Umbilical cord (tissue), 2 donors: ENCODE data around the gene BRAT1. TPM values are rescaled to one million over a fixed set of nuclear protein-coding genes. Genes with fewer than 3 reads are reported as not detected.

Source experiments
- DNase-seq: peaks from one replicate; pipeline ENCODE4 v3.0.0-alpha.2; 2015; ENCODE audit warnings: low spot score
- total RNA-seq: library from RNA; depleted of rRNA; stranded (reverse); fragments of >200 nt; gene quantifications from one replicate; pipeline ENCODE4 v1.2.3, GENCODE V29; 2014; ENCODE audit warnings: low replicate concordance; ENCODE audit not compliant: insufficient read depth

The BRAT1 gene
- total RNA-seq, 1 donor from 2014 or later, result 12.5 TPM

DNA sequence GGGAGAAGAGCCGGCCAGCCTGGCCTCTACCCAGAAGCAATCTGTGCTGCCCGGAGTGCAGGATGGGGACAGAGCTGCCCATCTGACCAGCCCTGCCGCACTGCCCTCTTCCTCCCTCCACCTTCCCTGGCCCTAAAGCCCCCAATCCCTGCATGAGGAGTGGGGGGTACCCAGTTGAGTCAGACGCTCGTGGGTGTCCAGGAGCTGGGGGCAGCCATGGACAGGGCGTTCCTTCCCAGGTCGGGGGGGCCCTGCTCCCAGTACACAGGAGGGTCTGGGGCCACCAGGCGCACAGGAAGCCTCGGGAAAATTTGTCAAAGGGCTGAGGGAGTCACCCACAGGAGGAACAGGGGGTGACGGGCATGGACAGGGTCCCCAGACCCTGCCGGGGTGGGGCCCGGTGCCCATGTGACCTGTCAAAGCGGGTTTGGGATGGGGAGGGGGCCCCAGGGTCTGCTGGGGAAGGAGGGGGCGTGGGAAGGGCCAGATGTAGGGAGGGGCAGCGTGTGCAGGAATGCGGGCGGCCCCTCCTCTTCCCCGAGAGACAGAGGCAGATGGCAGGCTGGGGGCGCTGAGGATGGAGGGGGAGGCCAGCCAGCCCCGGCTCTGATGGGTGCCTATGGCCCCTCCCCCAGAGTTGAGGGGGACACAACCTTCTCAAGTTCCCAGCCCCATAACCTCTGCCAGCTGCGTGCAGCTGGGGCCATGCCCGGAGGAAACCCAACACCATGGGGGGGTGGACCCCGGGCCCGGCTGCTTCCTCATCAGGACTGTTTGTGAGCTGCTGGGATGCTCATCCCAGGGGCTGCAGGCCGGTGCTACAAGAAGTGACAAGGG lies 57.6 kb downstream of the BRAT1 start:
- DNase-seq, result no peak

DNA sequence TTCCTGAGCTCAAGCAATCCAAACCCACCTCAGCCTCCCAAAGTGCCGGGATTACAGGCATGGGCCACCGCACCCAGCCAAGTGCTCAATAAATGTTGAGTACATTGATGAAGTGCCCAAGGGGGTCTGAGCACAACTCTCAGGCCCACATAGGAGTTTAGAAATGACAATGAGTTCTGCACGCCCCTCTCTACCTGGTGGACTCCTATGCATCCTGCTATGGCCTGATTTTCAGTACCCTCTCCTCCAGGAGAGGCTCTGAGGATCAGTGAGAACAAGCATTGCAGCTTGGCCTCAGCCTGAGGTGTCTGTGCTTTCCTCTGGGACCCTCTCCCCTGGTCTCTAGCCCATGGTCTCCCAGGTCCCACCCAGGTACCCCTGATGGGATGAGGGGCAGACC lies 58.3 kb downstream of the BRAT1 start:
- no peak for DNase-seq

DNA sequence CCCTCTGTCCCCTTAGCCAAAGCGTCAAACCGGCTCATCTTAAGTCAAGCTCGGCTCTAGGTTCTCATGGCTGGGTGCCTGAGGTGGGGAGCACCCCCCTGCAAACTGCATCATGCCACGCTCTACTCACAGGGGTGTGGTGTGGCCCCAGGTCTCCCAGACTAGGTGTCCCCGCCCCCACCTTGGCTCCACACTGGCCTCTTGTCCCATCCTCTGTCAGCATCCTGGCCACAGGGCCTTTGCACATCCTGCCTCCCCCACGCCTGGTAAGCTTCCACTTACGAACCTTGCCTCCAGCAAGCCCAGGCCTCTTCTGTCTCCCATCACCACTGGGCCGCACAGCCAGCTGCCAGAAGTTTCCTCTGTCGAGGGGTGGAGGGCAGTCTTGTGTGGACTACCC lies 58.9 kb downstream of the BRAT1 start:
- no peak for DNase-seq

DNA sequence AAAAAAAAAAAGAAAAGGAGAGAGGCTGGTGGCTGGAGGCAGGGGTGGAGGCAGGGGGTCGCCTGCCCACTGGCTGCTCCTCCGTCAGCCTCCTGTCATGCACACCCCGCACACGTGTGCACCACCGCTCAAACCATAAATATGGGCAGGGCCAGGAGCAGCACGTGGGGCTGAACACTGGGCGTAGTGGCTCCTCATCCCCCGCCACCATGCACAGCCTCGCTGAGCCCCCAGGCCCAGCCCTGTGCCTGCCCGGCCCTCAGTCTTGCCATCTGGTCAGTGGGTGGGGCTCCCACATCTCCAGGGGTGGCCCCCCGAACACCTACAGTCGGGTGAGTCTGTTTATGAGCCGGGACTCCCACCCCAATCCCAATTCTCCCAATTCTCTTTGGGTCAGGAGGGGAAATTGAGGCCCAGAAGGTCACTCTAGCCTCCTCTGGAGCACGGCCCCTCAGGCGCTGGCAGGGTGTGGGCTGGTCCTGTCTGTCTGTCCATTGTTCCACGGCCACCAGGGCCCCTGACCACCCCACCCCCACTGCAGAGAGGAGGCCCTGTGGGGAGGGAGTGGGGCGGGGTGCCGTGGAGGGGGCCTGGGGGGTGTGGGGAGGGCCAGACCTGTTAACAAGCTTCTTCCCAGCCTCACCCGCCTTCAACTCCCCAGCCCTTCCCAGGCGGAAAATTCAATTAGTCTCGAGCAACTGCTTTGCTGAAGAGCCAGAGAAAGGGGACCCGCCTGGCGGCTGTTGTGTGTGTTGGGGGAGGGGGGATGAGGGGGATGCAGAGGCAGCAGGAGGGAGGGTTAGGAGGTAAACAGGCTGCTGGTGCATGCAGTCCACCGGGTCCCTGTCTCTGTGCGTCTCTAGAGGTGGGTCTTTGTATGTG lies 59.7 kb downstream of the BRAT1 start:
- DNase-seq, result no peak

DNA sequence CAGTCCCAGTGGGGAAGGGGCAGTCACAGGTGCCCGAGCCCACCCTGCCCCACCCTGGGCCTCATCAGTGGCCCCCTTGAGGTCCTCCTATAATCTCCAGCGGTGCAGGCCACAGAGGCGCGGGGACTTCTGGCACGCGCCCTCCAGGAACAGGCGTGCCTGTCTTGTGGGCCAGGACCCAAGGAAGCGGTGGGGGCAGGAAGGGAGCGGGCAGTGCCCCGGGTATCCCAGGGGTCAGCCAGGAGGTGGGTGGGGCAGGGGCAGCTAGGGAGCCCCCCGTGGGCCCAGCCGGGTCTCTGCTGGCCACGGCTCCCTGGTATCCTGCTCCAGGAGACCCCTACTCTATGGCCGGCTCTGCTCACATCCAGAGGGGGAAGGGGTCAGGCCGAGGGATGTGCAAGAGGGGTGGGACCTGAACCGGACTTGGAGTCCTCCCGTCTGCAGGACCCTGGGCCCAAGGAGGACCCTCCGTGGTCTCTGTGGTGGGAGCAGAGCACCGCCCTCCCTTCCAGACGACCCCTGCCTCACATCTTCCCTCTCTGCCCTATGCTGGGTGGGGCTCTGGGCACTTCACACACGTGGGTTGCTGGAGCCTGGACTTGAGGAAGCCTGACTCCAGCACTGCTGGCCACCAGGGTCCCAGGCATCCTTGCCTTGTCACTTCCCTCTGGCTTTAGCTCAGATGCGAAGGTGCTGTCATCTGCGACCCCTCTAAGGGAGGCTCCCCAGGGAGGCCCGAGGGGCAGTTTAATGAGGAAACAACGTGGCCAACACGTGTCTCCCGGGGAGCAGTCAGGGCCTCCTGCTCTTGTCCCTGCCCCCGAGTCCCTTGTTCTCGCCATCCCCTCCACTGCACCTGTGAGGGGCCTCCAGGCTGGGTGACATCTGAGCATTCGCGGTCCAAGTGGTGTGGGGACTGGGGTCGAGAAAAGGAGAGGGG lies 60.9 kb downstream of the BRAT1 start:
- no peak for DNase-seq

DNA sequence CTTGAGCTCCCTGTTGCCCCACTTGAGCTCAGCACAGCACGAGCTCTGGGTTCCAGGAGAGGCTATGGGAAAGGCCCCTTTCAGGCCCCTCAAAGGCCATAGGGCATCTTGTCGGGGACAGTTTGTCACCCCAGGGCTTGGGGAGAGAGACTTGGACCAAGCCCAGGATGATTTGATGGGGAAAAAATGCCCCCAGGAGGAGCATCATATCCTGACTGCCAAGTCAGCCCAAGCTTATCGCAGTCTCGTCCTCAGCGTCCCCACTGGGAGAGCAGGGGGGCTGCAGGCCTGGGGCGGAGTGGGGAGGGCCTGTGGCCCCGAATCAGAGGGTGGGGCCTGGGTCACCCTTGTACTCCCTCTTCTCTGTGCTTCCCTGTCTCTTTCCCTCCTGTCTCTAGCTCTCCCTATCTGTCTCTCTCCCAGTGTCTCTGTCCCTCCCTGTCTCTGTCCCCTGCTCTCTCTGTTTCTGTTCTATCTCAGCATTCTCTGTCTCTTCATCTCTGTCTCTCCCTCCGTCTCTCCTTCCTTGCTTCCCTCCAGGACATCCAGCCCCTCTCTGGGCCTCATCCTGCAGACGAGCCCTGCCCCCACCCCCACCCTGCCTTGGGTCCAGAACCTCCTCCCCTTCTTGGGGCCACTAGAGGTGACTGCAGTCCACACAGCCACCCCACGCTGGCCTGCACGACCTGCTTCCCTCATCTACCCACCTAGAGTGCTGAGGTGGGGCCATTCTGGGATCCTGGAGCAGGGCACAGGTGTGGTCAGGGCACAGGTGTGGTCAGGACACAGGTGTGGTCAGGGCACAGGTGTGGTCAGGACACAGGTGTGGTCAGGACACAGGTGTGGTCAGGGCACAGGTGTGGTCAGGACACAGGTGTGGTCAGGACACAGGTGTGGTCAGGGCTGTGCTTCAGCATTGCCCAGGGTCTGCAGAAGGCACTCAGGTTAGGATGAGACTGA lies 61.8 kb downstream of the BRAT1 start:
- peak; percentile 64 for DNase-seq

DNA sequence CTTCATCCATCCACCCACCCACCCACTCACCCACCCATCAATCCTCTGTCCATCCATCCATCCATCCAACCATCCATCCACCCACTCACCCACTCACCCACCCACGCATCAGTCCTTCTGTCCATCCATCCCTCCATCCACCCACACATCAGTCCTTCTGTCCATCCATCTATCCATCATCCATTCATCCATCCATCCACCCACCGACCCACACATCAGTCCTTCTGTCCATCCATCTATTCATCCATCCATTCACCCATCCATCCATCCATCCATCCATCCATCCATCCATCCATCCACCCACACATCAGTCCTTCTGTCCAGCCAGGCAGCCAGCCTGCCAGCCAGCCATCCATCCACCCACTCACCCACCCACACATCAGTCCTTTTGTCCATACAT lies 63.3 kb downstream of the BRAT1 start:
- DNase-seq, result no peak

DNA sequence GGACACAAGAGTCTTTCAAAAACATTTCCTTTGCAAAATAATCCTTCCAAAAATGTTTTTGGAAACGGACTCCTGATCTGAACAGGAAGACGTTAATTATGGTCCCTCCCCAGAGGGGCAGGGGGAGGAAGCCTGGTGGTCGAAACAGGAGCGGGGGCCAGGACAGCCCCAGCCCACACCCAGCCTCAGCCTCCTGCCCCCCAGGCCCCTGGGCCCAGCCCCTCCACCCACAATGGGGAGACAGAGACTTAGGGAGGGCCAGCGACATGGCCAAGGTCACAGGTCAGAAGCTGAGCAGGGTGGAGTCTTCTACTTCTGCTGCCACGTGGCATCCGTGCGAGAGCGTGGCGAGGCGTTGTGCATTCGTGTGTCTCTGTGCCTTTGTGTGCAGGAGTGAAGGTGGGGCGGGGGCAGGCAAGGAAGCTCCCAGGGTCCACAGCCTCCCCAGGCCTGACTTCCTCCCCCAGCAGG lies 65.1 kb downstream of the BRAT1 start:
- no peak for DNase-seq

DNA sequence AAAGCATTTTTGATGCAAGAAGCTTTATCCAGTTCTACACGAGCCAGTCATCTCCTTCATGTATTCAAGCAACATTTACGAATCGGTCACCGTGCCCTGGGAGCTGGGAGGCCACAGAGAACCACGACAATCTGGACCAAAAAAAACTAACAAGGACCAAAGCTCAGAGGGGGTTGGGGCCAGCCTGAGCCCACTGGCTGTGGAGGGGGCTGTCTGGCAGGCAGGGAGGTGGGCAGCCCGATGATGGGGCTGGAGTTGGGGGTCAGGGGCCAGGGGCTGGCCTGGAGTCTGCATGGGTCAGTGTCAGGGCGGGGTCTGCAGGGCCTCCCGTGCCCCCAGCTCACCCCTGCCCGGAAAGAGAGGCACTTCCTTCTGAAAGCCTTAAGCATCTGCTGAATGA lies 66.6 kb downstream of the BRAT1 start:
- no peak for DNase-seq

DNA sequence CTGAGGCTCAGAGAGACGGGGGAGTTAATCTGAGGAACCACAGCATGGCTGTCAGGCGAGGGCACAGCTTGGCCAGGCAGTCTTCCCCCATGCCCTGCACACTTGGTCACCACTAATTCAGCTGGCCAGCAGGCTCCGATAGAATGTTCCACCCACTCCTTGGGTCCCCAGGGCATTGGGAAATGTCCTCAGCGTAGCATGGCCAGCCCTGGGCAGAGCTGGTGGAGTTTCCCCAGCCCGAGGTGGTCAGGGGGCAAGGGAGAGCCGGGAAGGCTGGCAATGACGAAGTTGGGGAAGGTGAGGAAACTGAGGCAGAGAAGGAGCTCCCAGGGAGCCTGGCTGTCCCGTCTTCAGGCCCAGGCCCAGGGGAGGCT lies 67.1 kb downstream of the BRAT1 start:
- no peak for DNase-seq

Other genes with a start within 250 kb of the BRAT1 start
- gene SNX8, start 241.1 kb downstream of the BRAT1 start, total RNA-seq, result 5.1 TPM
- gene EIF3B, start 200.7 kb downstream of the BRAT1 start, total RNA-seq, result 102 TPM
- gene CHST12, start 151.9 kb downstream of the BRAT1 start, total RNA-seq, result 3.9 TPM
- not detected for gene GRIFIN, start 79.1 kb downstream of the BRAT1 start, total RNA-seq
- 11.1 TPM for gene LFNG, start 35.8 kb downstream of the BRAT1 start, total RNA-seq
- gene IQCE, start 3.5 kb upstream of the BRAT1 start, total RNA-seq, result 5.1 TPM
- gene TTYH3, start 76.5 kb upstream of the BRAT1 start, total RNA-seq, result 20.5 TPM
- gene AMZ1, start 132.7 kb upstream of the BRAT1 start, total RNA-seq, result 2.4 TPM